Chondrocyte (in vitro differentiated cells): ENCODE results near the gene WTIP. TPM values are rescaled to one million over a fixed set of nuclear protein-coding genes. Genes with fewer than 3 reads are reported as not detected.
"Not testable (repeated sequence)": the region's sequence is repeated elsewhere in the genome, so short reads cannot be mapped to it uniquely, and the experiment has no call there.

Source experiments
- DNase-seq: peaks from one replicate; pipeline ENCODE4 v3.0.0; 2021; ENCODE audit warnings: mixed read lengths, low spot score
- H3K27ac Mint-ChIP-seq: one replicate; pipeline ENCODE4 v1.8.0; 2021; ENCODE audit warnings: mild to moderate bottlenecking, moderate library complexity, mixed read lengths; ENCODE audit not compliant: unreplicated experiment
- H3K27me3 Mint-ChIP-seq: 2 replicates; pipeline ENCODE4 v1.8.0; 2021; ENCODE audit warnings: low read depth, mixed read lengths
- H3K36me3 Mint-ChIP-seq: 2 replicates; pipeline ENCODE4 v1.8.0; 2021; ENCODE audit warnings: low read depth, mixed read lengths
- H3K4me1 Mint-ChIP-seq: 2 replicates; pipeline ENCODE4 v1.8.0; 2021; ENCODE audit warnings: low read depth, mild to moderate bottlenecking, mixed read lengths
- H3K4me3 Mint-ChIP-seq: one replicate; pipeline ENCODE4 v1.8.0; 2021; ENCODE audit warnings: mild to moderate bottlenecking, moderate library complexity, mixed read lengths; ENCODE audit not compliant: unreplicated experiment
- H3K9me3 Mint-ChIP-seq: 2 replicates; pipeline ENCODE4 v1.8.0; 2021; ENCODE audit warnings: low read depth, mixed read lengths
- total RNA-seq: library from RNA; stranded (reverse); gene quantifications from 3 replicates; pipeline ENCODE4 v1.2.1, GENCODE V29; 2021
- TF ChIP-seq, protein P1 (sequence below): fragments of 200-600 bp; sonication (generic); IDR thresholded peaks from 2 replicates; pipeline ENCODE4 v1.5.0; 2021; ENCODE audit warnings: antibody characterized with exemption, mild to moderate bottlenecking, moderate library complexity

The WTIP gene
- total RNA-seq, 1 donor from 2014 or later, result 45.9 TPM

GRCh38 chr19:34505321-34506025 lies 23.9 kb downstream of the WTIP start:
- TF ChIP-seq, protein P1, sequence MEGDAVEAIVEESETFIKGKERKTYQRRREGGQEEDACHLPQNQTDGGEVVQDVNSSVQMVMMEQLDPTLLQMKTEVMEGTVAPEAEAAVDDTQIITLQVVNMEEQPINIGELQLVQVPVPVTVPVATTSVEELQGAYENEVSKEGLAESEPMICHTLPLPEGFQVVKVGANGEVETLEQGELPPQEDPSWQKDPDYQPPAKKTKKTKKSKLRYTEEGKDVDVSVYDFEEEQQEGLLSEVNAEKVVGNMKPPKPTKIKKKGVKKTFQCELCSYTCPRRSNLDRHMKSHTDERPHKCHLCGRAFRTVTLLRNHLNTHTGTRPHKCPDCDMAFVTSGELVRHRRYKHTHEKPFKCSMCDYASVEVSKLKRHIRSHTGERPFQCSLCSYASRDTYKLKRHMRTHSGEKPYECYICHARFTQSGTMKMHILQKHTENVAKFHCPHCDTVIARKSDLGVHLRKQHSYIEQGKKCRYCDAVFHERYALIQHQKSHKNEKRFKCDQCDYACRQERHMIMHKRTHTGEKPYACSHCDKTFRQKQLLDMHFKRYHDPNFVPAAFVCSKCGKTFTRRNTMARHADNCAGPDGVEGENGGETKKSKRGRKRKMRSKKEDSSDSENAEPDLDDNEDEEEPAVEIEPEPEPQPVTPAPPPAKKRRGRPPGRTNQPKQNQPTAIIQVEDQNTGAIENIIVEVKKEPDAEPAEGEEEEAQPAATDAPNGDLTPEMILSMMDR, result no peak
- DNase-seq, result no peak
- no peaks in the 10 kb centered on the region for H3K27me3 Mint-ChIP-seq
- no peak overlapping the region for H3K4me3 Mint-ChIP-seq
- no peak overlapping the region for H3K27ac Mint-ChIP-seq
- peaks cover under 1% of the 10 kb centered on the region for H3K9me3 Mint-ChIP-seq
- H3K4me1 Mint-ChIP-seq, result peaks cover 7% of the 10 kb centered on the region
- H3K36me3 Mint-ChIP-seq, result peaks cover 2% of the 10 kb centered on the region

DNA sequence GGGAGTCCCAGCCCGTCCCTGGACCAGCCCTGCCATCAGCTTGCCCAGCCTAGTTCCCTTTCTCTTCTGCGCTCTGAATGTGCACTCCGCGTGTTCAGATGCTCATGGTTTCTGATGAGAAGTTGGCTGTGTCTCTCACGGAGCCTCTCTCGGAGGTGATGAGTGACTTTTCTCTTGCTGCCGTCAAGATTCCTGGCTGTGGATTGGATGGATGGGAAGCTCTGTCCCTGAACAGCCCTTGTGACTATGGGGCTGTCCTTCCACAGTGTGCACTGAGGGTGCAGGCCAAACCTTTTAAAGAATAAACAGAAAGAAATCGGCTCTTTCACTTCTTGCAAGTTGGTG lies 24.4 kb downstream of the WTIP start:
- Mint-ChIP-seq H3K4me1 (peaks cover 7% of the 10 kb centered on the region), H3K9me3 (peaks cover 6% of the 10 kb centered on the region), H3K27ac (no peak overlapping the region), H3K36me3 (peaks cover 2% of the 10 kb centered on the region), H3K4me3 (no peak overlapping the region), H3K27me3 (no peaks in the 10 kb centered on the region)
- DNase-seq, result no peak
- TF ChIP-seq, protein P1, result no peak

GRCh38 chr19:34507414-34508067 lies 26.0 kb downstream of the WTIP start:
- H3K4me3 Mint-ChIP-seq, result no peak overlapping the region
- peaks cover 11% of the 10 kb centered on the region for H3K9me3 Mint-ChIP-seq
- TF ChIP-seq, protein P1, result no peak
- no peak for DNase-seq
- peaks cover 2% of the 10 kb centered on the region for H3K36me3 Mint-ChIP-seq
- peaks cover 2% of the 10 kb centered on the region for H3K27me3 Mint-ChIP-seq
- no peaks in the 10 kb centered on the region for H3K4me1 Mint-ChIP-seq
- no peak overlapping the region for H3K27ac Mint-ChIP-seq

GRCh38 chr19:34508540-34508939 lies 27.0 kb downstream of the WTIP start:
- H3K27me3 Mint-ChIP-seq, result peaks cover 2% of the 10 kb centered on the region
- TF ChIP-seq, protein P1, result no peak

DNA sequence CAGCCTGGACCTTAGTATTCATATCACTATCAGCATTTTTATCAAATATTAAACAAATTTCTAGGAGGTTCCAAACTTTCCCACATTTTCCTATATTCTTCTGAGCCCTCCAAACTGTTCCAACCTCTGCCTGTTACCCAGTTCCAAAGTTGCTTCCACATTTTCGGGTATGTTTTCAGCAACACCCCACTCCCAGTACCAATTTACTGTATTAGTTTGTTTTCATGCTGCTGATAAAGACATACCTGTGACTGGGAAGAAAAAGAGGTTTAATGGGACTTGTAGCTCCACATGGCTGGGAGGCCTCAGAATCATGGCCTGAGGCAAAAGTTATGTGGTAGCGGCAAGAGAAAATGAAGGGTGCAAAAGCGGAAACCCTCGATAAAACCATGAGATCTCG lies 29.3 kb downstream of the WTIP start:
- H3K4me3 Mint-ChIP-seq, result not testable (repeated sequence)

More at GRCh38 chr19:34508540-34508939, 27.0 kb downstream of the WTIP start:
- no peak overlapping the region for H3K27ac Mint-ChIP-seq
- no peak overlapping the region for H3K4me3 Mint-ChIP-seq
- H3K36me3 Mint-ChIP-seq, result no peaks in the 10 kb centered on the region
- H3K4me1 Mint-ChIP-seq, result no peaks in the 10 kb centered on the region
- DNase-seq, result no peak
- H3K9me3 Mint-ChIP-seq, result peaks cover 11% of the 10 kb centered on the region

More for the DNA sequence above, 29.3 kb downstream of the WTIP start:
- H3K4me1 Mint-ChIP-seq, DNase-seq, H3K36me3 Mint-ChIP-seq, H3K27me3 Mint-ChIP-seq, H3K27ac Mint-ChIP-seq: not testable (repeated sequence)
- peaks cover 11% of the 10 kb centered on the region for H3K9me3 Mint-ChIP-seq
